ENCODE results near the gene LIPC.

- TF ChIP-seq, protein P1, sequence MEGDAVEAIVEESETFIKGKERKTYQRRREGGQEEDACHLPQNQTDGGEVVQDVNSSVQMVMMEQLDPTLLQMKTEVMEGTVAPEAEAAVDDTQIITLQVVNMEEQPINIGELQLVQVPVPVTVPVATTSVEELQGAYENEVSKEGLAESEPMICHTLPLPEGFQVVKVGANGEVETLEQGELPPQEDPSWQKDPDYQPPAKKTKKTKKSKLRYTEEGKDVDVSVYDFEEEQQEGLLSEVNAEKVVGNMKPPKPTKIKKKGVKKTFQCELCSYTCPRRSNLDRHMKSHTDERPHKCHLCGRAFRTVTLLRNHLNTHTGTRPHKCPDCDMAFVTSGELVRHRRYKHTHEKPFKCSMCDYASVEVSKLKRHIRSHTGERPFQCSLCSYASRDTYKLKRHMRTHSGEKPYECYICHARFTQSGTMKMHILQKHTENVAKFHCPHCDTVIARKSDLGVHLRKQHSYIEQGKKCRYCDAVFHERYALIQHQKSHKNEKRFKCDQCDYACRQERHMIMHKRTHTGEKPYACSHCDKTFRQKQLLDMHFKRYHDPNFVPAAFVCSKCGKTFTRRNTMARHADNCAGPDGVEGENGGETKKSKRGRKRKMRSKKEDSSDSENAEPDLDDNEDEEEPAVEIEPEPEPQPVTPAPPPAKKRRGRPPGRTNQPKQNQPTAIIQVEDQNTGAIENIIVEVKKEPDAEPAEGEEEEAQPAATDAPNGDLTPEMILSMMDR (conservative IDR thresholded peaks at IDR 0.05; ENCODE audit: low read depth, low read length): no peak
- no peak for TF ChIP-seq EZH2 (IDR thresholded peaks at IDR 0.05; ENCODE audit: borderline replicate concordance, low read depth, low read length, poor library complexity, severe bottlenecking)
Measured at GRCh38 chr15:58509556-58509955, 77.8 kb downstream of the LIPC start.

Data from A673 (cell line).